Mammary epithelial cell (primary cell): ENCODE data around the gene ATXN2.

Experiments
- EZH2 ChIP-seq: IDR thresholded peaks from 2 replicates; pipeline ENCODE4 v1.6.1; 2012; ENCODE audit warnings: low read length, inconsistent platforms, borderline replicate concordance
- TF ChIP-seq, protein P1 (sequence below), 2 donors: IDR thresholded peaks in 1 of 2; conservative IDR thresholded peaks in 1 of 2; 2 replicates each; pipeline ENCODE4 v1.5.1; 2011 to 2012; ENCODE audit warnings: inconsistent platforms in 2 of 2, low read length in 2 of 2, mild to moderate bottlenecking in 2 of 2, control low read depth in 1 of 2, low read depth in 1 of 2; ENCODE audit not compliant: insufficient read depth in 1 of 2; ENCODE audit errors: extremely low read depth in 1 of 2

DNA sequence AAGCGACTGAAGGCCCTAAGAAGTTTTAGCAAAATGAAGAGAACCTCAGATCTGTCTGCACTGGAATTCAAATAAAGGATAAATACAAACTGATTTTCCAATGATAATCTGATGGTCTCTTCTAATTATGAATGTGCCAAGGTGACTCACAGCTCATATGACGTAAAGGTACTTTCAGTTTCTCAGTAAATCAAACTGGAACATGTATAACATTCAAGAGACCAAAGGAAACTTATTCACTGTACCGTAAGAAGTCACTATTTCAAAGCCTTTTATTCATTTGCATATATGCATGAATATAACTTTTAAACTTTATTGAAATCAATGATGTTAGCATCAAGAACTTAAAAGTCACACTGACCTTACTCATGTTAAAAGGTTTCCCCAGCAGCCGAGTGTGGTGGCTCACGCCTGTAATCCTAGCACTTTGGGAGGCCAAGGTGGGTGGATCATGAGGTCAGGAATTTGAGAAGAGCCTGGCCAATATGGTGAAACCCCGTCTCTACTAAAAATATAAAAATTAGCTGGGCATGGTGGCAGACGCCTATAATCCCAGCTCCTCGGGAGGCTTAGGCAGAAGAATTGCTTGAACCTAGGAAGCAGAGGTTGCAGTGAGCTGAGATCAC, 52.2 kb downstream of the ATXN2 start:
- TF ChIP-seq, protein P1, sequence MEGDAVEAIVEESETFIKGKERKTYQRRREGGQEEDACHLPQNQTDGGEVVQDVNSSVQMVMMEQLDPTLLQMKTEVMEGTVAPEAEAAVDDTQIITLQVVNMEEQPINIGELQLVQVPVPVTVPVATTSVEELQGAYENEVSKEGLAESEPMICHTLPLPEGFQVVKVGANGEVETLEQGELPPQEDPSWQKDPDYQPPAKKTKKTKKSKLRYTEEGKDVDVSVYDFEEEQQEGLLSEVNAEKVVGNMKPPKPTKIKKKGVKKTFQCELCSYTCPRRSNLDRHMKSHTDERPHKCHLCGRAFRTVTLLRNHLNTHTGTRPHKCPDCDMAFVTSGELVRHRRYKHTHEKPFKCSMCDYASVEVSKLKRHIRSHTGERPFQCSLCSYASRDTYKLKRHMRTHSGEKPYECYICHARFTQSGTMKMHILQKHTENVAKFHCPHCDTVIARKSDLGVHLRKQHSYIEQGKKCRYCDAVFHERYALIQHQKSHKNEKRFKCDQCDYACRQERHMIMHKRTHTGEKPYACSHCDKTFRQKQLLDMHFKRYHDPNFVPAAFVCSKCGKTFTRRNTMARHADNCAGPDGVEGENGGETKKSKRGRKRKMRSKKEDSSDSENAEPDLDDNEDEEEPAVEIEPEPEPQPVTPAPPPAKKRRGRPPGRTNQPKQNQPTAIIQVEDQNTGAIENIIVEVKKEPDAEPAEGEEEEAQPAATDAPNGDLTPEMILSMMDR (conservative IDR thresholded peaks at IDR 0.05 in 1 of 2, IDR thresholded peaks at IDR 0.05 in 1 of 2; ENCODE audit: extremely low read depth in 1 of 2, insufficient read depth in 1 of 2, low read depth in 1 of 2, low read length in 2 of 2), result no peak
- TF ChIP-seq EZH2, result no peak
